ENCODE results near the gene OSBPL3. TPM values are rescaled to one million over a fixed set of nuclear protein-coding genes. Genes with fewer than 3 reads are reported as not detected.

The OSBPL3 gene
- total and polyA plus RNA-seq, 2 donors (not counting 3 experiments of a cell fraction or from before 2014, with no cell fraction given) = 7.5 to 27.1 TPM

DNA sequence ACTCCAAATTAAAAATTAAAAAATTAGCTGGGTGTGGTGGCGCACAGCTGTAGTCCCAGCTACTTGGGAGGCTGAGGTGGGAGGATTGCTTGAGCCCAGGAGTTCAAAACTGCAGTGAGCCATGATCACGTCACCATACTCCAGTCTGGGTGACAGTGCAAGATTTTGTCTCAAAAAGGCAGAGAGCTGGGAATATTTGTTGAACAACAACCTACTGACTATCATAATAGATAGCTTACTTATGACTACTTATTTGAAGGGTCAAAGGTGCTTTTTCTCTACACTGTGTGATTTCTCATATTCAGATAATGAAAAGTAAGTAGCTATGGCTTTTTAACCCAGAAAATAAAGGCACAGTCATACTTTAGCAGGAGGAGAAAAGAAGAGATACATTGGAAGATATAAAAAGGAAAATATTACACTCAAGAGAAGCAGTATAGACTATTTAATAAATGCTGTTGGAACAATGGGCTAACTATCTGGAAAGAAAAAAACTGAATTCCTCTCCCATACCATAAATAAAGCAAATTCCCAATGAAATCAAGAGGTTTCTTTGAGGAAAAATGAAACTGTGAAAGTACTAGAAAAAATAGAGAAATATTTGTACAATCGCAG lies 229.4 kb downstream of the OSBPL3 start:
- FAIRE-seq (no peak), DNase-seq (ENCODE audit: low read depth, low spot score) (no peak)
- ChIA-PET CTCF (interaction anchor here (0.7 to 2.5 kb wide), 5 partner anchors 8 to 344 kb away, joined by 3 to 7 read pairs (median 4); no protein-coding TSS in a partner anchor), POLR2A (interaction anchor here (1.0 kb wide), 1 partner anchor 374 kb away, joined by 3 read pairs; the partner anchor contains the start of gene CYCS)
- no peak overlapping the region for H2AFZ ChIP-seq (ENCODE audit: low read depth, low read length)
- dilution Hi-C loops (cut with MboI; ENCODE audit: extremely low pct_ligation_motif_present, low sequenced_read_pairs) = no loop called here
- H3K27ac ChIP-seq (ENCODE audit: insufficient read depth, low read depth, low read length) = no peak overlapping the region
- TF ChIP-seq JUN (IDR thresholded peaks at IDR 0.05; ENCODE audit: borderline replicate concordance, insufficient read depth, insufficient read length, low read depth) = no peak
- TF ChIP-seq, protein P1, sequence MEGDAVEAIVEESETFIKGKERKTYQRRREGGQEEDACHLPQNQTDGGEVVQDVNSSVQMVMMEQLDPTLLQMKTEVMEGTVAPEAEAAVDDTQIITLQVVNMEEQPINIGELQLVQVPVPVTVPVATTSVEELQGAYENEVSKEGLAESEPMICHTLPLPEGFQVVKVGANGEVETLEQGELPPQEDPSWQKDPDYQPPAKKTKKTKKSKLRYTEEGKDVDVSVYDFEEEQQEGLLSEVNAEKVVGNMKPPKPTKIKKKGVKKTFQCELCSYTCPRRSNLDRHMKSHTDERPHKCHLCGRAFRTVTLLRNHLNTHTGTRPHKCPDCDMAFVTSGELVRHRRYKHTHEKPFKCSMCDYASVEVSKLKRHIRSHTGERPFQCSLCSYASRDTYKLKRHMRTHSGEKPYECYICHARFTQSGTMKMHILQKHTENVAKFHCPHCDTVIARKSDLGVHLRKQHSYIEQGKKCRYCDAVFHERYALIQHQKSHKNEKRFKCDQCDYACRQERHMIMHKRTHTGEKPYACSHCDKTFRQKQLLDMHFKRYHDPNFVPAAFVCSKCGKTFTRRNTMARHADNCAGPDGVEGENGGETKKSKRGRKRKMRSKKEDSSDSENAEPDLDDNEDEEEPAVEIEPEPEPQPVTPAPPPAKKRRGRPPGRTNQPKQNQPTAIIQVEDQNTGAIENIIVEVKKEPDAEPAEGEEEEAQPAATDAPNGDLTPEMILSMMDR (IDR thresholded peaks at IDR 0.05; ENCODE audit: extremely low read depth in 1 of 2, insufficient read depth in 1 of 2, low read depth in 1 of 2, low read length in 2 of 2) = no peak
- no peaks in the 10 kb centered on the region for H3K9me1 ChIP-seq (replicated peaks; ENCODE audit: control insufficient read depth, extremely low read depth, insufficient read depth, low read length)
- no peaks in the 10 kb centered on the region for H3K79me2 ChIP-seq (ENCODE audit: control insufficient read depth, insufficient read depth, low read length)
- H3K4me2 ChIP-seq (ENCODE audit: insufficient read depth, low read length) = no peak overlapping the region
- intact Hi-C loops (cut with micrococcal nuclease) = no loop called here
- no peaks in the 10 kb centered on the region for H3K27me3 ChIP-seq (ENCODE audit: control insufficient read depth in 2 of 2, insufficient read depth in 2 of 2, low read length in 2 of 2)
- no peaks in the 10 kb centered on the region for H4K20me1 ChIP-seq (replicated peaks; ENCODE audit: control insufficient read depth, extremely low read depth, insufficient read depth, low read length)
- H3K9me3 ChIP-seq (replicated peaks; ENCODE audit: control insufficient read depth, insufficient read depth, low read length) = no peaks in the 10 kb centered on the region
- no peak overlapping the region for H3K4me3 ChIP-seq (replicated peaks in 1 of 3; ENCODE audit: insufficient read depth in 1 of 3, low read depth in 1 of 3, low read length in 3 of 3)
- H3K9ac ChIP-seq (replicated peaks; ENCODE audit: extremely low read depth, insufficient read depth, low read length) = no peak overlapping the region
- peaks cover 7% of the 10 kb centered on the region for H3K4me1 ChIP-seq (ENCODE audit: control insufficient read depth, extremely low read depth, insufficient read depth, low read length)
- no peaks in the 10 kb centered on the region for H3K36me3 ChIP-seq (ENCODE audit: control insufficient read depth in 2 of 2, extremely low read depth in 1 of 2, insufficient read depth in 2 of 2, low read length in 2 of 2)
- no TSS peak for BruUV-seq (replicated peaks)

DNA sequence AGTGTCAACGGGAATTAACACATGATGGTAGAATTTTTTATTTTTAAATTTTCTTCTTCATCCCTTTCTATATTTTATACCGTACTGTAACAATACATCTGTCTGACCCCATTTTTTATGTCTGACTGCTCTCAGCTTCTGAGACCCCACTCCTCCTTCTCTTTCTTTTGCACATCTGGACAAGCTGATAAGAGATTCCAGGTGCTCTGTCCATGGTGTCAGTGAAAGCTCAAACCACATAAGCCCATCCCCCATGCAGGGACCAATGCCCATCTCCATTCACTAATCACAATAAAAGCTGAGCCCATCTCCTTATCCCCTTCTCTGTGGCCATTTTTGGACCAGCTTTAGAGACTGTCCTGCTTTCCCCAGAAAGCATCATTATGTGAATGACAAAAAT lies 231.5 kb downstream of the OSBPL3 start:
- no peak overlapping the region for H3K9ac ChIP-seq (replicated peaks; ENCODE audit: extremely low read depth, insufficient read depth, low read length)
- no peaks in the 10 kb centered on the region for H3K27me3 ChIP-seq (ENCODE audit: control insufficient read depth in 2 of 2, insufficient read depth in 2 of 2, low read length in 2 of 2)
- no peaks in the 10 kb centered on the region for H3K79me2 ChIP-seq (ENCODE audit: control insufficient read depth, insufficient read depth, low read length)
- FAIRE-seq (no peak), DNase-seq (ENCODE audit: low read depth, low spot score) (no peak)
- no peaks in the 10 kb centered on the region for H4K20me1 ChIP-seq (replicated peaks; ENCODE audit: control insufficient read depth, extremely low read depth, insufficient read depth, low read length)
- BruUV-seq (replicated peaks) = no TSS peak
- H3K4me1 ChIP-seq (ENCODE audit: control insufficient read depth, extremely low read depth, insufficient read depth, low read length) = no peaks in the 10 kb centered on the region
- POLR2A ChIA-PET = no interaction called here
- H3K9me1 ChIP-seq (replicated peaks; ENCODE audit: control insufficient read depth, extremely low read depth, insufficient read depth, low read length) = no peaks in the 10 kb centered on the region
- TF ChIP-seq POLR2A (IDR thresholded peaks at IDR 0.05; ENCODE audit: low read depth, low read length) = no peak
- TF ChIP-seq, protein P2, sequence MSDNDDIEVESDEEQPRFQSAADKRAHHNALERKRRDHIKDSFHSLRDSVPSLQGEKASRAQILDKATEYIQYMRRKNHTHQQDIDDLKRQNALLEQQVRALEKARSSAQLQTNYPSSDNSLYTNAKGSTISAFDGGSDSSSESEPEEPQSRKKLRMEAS (IDR thresholded peaks at IDR 0.05; ENCODE audit: insufficient read depth, insufficient read length) = no peak
- no peak for TF ChIP-seq JUN (IDR thresholded peaks at IDR 0.05; ENCODE audit: borderline replicate concordance, insufficient read depth, insufficient read length, low read depth)
- TF ChIP-seq, protein P1 (IDR thresholded peaks at IDR 0.05; ENCODE audit: extremely low read depth in 1 of 2, insufficient read depth in 1 of 2, low read depth in 1 of 2, low read length in 2 of 2) = no peak
- TF ChIP-seq EZH2 (IDR thresholded peaks at IDR 0.05; ENCODE audit: borderline replicate concordance, low read depth, low read length, severe bottlenecking) = no peak
- TF ChIP-seq GATA2 (IDR thresholded peaks at IDR 0.05; ENCODE audit: insufficient read depth, insufficient read length, low read depth, low read length) = no peak
- no peak for TF ChIP-seq POLR2AphosphoS5 (IDR thresholded peaks at IDR 0.05; ENCODE audit: insufficient read depth, low read depth, low read length)
- TF ChIP-seq MYC (IDR thresholded peaks at IDR 0.05; ENCODE audit: low read depth, low read length) = no peak
- TF ChIP-seq FOS (IDR thresholded peaks at IDR 0.05; ENCODE audit: borderline replicate concordance, insufficient read depth, low read length) = no peak
- H2AFZ ChIP-seq (ENCODE audit: low read depth, low read length) = no peak overlapping the region
- no peak overlapping the region for H3K27ac ChIP-seq (ENCODE audit: insufficient read depth, low read depth, low read length)
- no peak overlapping the region for H3K4me3 ChIP-seq (replicated peaks in 1 of 3; ENCODE audit: insufficient read depth in 1 of 3, low read depth in 1 of 3, low read length in 3 of 3)
- CTCF ChIA-PET = interaction anchor here (1.0 kb wide), 1 partner anchor 16 kb away, joined by 3 read pairs; no protein-coding TSS in a partner anchor
- dilution Hi-C loops (cut with MboI; ENCODE audit: extremely low pct_ligation_motif_present, low sequenced_read_pairs) (no loop called here), intact Hi-C loops (cut with micrococcal nuclease) (no loop called here)
- no peak overlapping the region for H3K4me2 ChIP-seq (ENCODE audit: insufficient read depth, low read length)
- H3K9me3 ChIP-seq (replicated peaks; ENCODE audit: control insufficient read depth, insufficient read depth, low read length) = no peaks in the 10 kb centered on the region
- H3K36me3 ChIP-seq (ENCODE audit: control insufficient read depth in 2 of 2, extremely low read depth in 1 of 2, insufficient read depth in 2 of 2, low read length in 2 of 2) = no peaks in the 10 kb centered on the region

Data from endothelial cell of umbilical vein (primary cell).